ENCODE results near the gene PRUNE2.

Gene PRUNE2

DNA sequence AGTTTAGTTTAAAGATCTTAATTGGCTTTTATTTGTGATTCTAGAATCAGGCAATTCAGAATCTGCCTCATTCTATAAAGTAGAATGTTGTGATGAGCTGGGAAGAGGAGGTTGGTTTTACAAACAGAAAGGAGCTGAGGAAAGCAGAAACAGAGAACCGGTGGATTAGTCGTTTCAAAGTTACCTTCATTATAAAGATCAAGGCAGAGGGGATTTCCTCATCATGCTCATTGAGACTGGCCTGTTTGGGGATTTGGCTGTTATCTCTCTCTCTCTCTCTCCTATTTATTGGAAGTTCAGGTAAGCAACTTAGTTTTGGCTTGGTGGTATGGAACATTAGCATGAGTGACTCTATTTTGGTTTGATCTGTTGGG, 313.0 kb downstream of the PRUNE2 start:
- no peak for DNase-seq

DNA sequence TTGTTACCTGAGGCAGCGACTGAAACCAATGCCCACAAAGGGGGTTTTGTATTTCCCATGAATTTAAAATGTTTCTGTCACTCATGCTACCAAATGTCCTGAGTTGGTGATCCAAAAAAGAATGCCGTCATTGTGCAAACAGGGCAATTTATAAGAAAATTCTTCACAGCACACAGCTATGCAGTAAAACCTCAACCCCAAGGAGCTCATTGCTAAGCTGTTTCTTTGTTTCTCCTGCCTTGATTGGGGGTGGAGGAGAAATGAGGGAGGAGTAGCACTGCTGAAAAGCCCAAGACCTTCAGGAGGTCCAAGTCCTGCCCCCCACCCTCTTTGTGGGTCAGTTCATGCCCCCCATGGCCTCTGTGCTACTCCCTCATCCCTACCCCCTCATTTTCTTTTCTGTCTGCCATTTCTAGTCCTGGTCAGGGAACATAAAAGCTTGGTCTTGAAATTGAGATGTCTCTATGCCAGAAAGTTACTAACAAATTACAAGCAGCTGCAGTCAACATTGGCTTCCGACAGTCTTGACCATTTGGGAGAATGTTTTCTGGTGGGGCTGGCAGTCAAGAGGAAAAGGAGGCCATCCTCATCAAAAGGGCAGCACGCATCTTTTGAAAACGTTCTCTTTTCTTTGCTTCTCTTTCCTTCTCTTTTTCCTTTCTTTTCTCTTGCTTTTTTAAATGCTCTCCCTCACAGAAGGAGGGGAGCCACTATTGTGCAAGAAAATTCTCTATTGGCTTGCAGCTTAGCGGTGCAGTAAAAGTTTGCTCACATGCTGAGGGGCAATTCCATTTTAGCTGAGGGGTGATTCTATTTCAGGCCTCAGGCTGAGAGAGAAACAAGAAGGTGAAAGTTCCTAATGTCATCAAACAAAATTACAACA, 313.6 kb downstream of the PRUNE2 start:
- DNase-seq: no peak

DNA sequence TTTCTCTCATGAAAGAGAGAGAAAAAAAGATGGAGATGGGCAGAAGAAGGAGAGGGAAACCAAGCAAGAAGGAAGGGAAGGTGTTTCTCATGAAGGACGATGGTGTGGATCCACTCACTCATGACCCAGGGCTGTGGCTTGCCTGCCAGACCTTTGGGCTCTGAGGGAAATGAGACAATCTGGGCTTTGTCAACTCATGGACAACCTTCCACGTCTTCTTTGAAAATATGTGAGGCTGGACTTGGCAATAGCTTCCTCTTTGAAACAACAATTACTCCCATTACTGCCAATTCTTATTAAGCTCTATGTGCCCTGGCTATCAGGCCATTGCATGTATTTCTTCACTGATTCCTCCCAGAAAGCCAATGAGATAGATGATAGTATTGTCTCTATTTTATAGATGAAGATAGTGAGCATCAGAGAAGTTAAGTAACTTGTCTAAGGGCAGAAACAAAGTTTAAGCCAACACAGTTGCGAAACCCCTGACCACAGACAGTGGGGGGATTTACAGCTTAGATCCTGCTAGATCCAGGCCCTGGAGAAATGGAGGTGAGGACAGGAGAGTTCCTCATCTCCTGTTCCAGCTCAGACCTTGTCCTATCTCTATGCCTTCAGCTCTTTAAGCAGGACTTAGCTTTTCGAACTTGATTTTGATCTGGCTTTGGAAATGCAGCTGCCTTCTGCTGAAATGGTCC, 314.5 kb downstream of the PRUNE2 start:
- no peak for DNase-seq

DNA sequence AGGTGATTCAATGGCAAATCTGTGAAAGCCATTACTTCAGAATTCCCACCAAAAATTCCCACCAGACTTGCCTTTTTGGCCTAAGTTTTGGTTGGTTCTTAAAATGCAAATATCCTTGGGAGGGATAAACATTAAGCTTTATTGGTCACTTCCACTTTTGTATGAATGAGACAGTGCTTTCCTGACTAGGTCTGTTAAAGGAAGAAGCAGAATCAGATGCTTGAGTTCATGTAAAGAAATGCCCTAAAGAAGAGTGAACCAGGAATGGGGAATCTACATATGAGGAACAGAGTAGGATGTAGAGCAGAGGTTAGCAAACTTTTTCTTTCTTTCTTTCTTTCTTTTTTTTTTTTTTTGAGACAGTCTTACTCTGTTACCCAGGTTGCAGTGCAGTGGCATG, 317.6 kb downstream of the PRUNE2 start:
- DNase-seq: no peak

DNA sequence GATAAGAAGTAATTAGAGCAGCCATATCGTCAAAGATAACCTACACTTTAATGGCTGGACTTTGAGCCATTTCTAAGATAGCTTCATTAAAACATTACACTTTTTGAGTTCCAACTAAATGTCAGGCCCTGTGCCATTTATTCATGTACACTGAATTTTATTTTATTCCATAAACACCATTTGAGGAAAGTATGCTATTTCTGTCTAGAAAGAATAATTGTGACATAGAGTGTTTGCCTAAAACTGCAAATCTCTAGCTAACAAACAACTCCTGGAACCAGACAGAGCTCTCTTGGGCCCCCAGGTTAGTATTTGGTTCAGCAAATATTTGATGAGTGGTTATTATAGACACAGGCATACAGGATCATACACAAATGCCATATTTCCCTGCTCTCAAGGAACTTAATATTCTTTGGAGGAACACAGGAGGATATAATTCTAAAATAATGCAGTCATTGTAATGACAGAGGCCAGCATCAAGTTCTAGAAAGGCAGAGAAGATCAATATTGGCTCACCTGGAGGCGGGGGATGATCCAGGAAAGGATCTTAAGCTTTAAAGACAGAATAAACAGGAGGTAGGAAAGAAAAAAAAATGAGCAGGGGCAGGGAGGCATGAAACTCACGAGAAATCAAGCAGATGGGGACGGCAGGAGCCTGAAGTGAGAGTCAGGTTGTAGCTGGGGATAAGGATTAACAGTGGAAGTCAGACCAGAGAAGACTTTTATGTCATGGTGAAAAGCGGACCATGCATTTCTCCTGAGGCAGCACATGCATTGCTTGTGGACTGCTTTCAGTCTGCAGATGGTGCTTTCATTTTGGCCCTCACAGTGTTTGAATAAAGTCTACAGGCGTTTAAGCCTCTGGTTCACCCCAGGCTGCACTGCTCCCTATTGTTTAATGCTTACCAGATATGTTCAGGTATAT, 319.3 kb downstream of the PRUNE2 start:
- no peak for DNase-seq

DNA sequence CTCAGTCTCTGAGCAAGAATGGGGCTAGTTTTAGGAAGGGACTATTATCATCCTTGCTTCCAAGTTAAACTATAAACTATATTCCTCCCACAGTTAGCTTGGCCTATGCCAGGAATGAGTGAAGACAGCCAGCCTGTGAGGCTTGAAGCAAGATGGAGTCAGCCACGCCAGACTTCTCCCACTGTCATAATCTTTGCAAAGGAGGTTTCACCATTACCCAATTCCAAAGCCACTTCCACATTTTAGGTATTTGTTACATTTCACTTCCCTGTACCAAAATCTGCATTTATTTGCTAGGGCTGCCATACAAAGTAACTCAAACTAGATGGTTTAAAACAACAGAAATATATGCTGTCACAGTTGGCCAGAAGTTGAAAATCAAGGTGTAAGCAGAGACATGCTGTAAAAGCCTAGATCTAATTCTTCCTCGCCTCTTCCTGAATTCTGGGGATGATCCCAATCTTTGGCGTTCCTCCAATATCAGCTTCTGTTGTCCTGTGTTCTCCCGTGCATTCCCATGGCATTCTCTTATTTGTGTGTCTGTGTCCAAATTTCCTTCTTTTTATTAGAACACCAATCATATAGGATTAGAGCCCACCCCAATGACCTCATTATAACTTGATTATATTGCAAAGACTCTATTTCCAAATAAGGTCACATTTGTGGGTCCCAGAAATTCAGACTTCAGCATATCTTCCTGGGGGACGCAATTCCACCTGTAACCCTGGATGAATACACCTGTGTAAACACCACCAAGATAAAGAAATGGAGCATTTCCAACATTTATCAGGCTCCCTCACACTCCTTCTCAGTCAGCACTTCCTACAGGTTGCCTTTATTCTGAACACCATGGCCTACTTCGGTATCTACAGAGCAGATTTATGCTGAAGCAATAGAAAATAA, 320.2 kb downstream of the PRUNE2 start:
- DNase-seq: no peak

DNA sequence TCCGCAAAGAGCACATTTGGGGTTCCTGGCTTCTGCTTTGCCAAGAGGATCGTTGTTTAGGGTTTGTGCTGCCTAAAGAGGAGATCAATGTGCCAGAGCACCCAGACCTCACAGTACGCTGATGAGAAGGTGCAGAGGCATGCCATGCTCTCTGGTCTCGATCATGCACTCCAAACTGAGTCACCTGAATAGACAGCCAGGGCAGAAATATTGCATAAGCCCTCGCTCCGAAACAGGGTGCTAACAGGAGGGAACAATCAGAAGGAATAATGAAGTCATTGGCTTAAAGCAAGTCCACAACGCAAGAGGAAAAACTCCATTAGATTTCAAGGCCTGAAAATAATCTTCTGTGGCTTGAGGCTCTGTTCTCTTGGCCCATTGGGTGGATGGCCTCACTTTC, 322.7 kb downstream of the PRUNE2 start:
- no peak for DNase-seq

DNA sequence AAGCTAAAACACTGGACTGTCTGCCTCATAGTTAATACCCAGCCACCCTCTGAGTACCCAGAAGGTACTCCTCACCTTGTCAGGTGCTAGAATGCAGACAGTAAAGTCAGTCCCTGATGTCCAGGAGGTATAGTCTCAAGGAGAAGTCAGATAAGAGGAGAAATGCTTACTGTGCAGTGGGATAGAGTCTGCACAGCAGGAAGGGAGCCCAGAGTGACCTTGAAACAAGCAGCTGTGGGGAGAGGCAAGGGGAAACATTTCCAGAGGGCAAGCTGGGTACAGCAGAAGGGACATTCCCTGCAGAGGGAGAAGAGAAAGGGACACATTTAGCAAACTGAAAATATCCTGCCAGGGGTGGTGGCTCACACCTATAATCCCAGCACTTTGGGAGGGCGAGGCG, 324.2 kb downstream of the PRUNE2 start:
- no peak for DNase-seq

DNA sequence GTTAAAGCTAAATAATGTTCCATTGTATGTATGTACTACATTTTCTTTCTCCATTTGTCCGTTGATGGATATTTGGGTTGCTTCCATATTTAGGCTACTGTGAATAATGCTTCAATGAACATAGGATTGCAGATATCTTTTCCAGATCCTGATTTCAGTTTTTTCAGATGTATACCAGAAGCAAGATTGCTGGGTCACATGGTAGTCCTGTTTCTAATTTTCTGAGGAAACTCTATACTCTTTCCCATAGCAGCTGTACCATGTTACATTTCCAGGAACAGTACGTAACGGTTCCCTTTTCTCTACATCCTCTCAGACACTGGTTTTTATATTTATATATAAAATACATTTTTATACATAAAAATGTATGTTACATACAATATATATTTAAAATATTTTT, 325.1 kb downstream of the PRUNE2 start:
- DNase-seq: no peak

DNA sequence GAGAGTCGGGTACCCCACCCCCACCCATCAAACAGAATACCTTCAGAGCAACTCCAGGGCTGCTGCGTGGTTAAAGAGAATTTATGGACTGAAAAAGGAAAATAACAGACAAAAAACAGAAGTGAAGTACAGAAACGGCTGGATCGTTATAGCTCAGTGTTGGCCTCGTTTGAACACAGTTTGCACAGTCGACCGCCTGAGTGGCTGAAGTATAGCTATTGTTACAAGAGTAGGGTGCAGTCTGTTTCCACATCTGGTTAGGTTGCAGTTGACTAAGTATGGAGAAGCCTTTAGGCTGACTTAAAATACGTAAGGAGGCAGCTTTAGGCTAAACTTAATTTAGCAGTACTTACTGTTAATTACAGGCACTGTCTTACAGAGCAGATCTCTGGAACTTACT, 325.7 kb downstream of the PRUNE2 start:
- no peak for DNase-seq

DNA sequence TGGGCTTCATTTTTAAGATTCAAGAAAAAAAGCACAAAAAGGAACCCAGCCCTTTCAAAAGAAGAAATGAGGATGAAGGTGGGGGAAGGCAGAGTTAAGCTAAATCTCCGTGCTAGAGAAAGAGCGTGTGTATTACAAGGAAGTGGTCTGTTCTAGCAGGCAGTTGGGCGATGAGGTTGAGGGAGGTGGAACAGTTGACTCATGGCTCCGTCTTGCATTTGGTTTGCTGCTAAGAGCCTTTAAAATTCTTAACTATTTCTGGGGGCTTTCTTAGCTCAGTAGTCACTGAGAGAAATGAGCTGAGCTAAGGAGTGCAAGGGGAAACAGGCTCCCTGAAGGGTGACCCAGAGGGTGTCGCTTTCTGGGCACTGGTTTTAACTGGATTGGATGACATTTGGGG, 329.6 kb downstream of the PRUNE2 start:
- DNase-seq: no peak

DNA sequence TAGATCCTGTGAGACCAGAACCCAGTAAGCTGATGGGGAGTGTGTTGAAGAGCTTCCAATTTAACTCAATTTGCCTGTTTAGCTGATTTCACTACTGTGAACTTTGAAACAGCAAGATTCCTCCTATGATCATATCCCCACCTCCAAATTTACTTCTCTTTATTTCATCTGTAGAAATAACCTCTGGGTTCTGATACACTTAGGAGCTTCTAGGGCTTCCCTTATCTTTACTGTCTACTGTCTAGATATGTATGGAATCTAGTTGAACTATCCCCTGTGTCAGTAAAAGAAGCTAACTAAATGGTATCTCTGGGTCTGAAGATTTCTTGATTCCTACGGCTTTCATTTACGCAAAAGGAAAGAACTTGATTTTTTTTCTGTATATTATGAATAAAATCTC, 330.2 kb downstream of the PRUNE2 start:
- DNase-seq: no peak

DNA sequence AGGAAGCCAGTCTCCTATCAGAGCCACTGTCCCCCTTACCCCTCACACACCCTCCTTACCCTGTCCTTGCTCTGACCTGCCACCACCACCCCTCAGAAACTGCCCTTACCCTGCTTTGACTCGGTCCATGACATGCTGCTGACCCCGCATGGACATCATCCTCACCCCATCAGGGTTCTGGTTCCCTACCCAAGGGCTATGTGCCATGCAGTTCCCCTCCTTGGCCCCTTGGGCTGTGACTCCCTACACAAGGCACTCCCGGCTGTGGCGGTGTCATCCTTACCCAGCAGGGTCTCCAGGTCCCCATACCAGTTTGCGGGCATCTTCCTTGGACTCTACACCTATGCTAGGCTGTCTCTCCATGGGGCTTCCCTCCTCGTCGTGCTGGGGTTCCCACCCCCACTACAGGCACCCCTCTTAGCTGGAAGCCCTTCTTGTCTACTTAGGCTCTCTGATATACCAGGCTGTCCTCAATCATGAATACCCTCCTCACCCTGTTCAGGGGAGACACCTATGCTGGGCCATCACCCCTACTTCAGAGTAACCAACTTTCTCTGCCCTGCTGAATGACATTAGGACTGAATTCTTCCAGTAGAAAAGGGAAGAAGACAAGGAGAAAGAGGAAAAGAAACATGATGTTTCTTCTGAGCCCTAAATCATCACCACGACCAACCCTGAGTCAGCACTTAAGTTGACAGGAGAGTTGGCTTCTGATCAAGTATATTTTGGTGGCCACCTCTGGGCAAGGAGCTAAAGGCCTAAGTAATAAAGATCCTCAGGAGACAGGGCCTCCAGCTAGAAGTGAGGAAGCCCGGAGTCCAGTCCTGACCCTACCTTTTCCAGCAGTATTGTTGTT, 331.8 kb downstream of the PRUNE2 start:
- DNase-seq: no peak

DNA sequence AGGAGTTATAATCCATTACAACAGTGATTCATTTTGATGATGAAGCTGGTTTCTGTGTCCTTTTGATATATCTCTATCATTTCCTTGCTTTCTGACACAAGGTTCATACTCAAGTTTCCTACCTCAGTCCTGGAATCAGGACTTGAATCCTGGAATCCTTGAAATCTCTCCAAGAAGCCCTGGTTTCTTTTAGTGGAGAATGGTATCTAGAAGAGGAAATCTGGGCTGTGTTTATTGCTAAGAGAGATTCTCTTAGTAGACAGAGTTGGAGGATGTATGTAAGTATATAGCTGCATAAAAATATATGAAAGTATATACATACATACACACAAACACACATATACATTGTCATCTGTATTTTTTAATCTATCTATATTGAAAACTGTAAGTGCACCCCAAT, 332.5 kb downstream of the PRUNE2 start:
- DNase-seq: no peak

DNA sequence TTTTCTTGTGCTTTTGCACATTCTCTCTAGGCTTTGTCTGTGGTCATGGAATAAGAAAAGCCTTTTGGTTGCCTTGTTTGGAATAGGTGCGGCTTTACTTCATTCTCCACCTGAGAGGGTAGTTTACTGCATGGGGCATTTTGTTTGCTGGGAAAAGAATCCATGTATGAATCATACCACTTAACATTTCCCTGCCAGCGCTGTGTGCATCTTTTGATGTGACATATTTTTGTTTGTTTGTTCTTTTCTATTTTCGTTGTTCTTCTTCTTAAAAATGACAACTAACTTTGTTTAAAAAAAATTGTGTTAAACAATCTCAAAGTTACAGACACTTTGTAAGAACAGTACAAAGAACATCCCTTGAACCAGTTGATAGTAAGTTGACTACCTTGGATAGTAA, 333.8 kb downstream of the PRUNE2 start:
- DNase-seq: no peak

DNA sequence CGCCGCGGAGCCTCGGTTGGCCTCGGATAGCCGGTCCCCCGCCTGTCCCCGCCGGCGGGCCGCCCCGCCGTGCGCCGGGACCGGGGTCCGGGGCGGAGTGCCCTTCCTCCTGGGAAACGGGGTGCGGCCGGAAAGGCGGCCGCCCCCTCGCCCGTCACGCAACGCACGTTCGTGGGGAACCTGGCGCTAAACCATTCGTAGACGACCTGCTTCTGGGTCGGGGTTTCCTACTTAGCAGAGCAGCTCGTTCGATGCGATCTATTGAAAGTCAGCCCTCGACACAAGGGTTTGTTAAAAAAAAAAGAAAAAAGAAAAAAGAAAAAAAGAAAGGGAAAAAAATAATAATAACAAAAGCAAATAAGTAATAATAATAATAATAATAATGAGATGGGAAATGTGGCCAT, 334.2 kb downstream of the PRUNE2 start:
- no peak for DNase-seq

DNA sequence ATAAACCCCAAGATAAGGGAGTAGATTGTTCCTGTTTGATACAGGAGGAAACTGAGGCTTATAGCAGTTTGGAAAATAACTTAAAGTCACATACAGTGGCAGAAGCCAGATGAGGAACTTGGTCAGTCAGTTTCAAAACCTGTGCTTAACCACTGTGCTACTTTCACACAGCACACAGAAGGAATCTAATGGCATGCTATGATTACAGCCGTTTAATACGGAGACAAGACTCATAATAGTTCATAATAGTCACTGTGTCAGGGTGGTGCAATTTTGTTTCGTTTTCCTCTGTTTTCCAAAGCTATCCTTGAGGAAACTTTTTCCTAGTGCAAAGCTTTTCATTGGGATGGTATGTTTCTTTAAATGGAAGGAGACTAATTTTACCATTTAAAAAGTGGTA, 334.6 kb downstream of the PRUNE2 start:
- DNase-seq: no peak

DNA sequence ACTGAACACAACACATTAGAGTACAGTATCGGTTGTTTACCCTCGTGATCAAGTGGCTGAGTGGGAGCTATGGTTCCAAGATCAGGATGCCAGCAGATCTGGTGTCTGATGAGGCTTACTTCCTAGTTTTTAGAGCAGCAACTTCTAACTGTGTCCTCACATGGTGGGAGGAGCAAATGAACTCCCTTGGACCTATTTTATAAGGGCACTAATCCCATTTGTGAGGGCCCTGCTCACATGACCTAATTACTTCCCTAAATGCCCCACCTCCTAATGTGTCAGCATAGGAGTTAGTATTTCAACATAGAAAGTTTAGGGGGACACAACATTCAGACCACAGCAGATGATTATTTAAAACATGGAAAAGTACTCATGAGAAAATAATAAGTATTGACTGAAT, 335.1 kb downstream of the PRUNE2 start:
- DNase-seq: no peak

DNA sequence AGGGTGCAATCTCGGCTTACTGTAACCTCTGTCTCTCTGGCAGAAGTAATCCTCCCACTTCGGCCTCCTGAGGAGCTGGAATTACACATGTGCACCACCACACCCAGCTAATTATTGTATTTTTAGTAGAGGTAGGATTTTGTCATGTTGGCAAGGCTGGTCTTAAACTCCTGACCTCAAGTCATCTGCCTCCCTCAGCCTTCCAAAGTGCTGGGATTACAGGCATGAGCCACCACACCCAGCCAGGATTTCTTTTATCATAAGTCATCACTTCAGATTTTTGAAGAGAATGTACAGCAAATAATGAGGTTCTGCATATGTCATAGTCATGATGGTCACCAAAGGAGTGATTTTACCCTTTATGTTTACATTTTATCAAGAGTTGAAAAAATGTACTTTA, 338.8 kb downstream of the PRUNE2 start:
- no peak for DNase-seq

DNA sequence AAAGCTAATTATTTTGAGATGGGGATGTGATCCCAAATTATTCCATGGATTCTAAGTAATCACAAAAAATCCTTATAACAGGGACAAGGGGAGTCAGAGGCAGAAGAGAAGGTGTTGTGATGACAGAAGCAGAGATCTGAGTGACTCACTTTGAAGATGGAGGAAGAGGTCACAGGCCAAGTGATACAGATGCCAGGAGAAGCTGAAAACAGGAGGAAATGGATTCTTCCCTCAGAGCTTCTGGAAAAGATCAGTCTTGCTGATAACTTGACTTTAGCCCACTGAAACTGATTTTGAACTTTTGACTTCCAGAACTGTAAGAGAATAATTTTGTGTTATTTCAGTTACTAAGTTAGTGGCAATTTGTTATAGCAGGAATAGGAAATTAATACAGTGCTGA, 341.6 kb downstream of the PRUNE2 start:
- no peak for DNase-seq

DNA sequence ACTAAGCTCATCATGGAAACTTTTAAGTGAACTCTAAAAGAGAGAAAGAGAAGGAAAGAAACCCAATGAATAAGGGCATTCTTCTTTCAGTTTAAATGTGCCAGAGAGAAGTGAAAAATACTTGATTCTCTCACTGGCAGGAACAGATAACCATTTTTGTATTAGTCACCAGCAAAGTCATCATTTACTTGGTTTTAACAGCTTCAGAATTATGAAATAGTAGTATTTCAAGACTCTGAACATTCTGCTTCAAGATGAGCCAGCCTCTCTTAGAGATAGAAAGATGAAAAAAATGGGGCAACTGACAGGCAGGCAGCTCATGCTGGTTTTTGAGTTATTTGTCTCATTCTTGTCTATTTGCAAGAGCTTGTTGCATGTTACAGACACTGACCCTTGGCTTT, 343.4 kb downstream of the PRUNE2 start:
- DNase-seq: no peak

All from NCI-H1436 treated with DMSO at 0.1 percent for 48 hours (cell line).